Measurements from ENCODE around the gene NPBWR2.

DNA sequence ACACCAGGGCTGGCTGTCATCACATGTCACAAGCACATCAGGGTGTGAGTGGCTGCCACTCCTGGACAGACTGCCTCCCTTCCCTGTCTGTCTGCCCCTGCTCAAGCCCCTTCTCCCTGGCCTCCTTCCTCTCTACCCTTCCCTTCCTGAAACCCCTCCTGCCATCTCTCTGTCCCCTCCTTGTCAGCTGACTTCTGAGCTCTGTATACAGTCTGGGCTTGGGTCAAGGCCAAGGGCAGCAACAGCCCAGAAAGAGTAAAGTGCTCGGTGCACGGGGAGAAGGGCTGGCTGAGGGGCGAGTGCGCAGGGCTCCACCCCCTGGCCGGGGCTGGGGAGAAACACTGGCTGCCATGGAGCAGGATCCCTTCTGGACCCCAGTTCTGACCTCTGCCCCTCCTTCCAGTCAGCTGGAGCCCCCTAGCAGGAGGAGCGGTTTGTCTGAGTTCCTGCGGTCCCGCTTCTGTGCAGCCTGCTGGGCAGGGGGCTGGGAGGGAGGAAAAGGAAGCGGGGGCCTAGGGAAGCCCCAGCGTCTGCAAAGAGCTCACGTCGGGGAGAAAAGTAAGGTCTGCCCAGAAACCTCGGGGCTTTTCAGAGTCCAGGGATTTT lies 25.1 kb downstream of the NPBWR2 start:
- TF ChIP-seq EZH2 (IDR thresholded peaks at IDR 0.05; ENCODE audit: low read depth, unreplicated experiment) (no peak), POLR2AphosphoS5 (IDR thresholded peaks at IDR 0.05; ENCODE audit: low read depth) (no peak), EZH2phosphoT487 (IDR thresholded peaks at IDR 0.05; ENCODE audit: unreplicated experiment) (no peak), JUNB (IDR thresholded peaks at IDR 0.05; ENCODE audit: unreplicated experiment) (no peak), ZNF331 (CRISPR knock-in tag; IDR thresholded peaks at IDR 0.05; ENCODE audit: low read depth) (no peak), NANOG (IDR thresholded peaks at IDR 0.05; ENCODE audit: borderline replicate concordance) (no peak)
- TF ChIP-seq, protein P1, sequence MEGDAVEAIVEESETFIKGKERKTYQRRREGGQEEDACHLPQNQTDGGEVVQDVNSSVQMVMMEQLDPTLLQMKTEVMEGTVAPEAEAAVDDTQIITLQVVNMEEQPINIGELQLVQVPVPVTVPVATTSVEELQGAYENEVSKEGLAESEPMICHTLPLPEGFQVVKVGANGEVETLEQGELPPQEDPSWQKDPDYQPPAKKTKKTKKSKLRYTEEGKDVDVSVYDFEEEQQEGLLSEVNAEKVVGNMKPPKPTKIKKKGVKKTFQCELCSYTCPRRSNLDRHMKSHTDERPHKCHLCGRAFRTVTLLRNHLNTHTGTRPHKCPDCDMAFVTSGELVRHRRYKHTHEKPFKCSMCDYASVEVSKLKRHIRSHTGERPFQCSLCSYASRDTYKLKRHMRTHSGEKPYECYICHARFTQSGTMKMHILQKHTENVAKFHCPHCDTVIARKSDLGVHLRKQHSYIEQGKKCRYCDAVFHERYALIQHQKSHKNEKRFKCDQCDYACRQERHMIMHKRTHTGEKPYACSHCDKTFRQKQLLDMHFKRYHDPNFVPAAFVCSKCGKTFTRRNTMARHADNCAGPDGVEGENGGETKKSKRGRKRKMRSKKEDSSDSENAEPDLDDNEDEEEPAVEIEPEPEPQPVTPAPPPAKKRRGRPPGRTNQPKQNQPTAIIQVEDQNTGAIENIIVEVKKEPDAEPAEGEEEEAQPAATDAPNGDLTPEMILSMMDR (conservative IDR thresholded peaks at IDR 0.05; ENCODE audit: low read depth in 2 of 2): peak in 1 of 2 experiments; percentile 18; a peak in 1 of 4 replicates
- TF ChIP-seq, protein P2, sequence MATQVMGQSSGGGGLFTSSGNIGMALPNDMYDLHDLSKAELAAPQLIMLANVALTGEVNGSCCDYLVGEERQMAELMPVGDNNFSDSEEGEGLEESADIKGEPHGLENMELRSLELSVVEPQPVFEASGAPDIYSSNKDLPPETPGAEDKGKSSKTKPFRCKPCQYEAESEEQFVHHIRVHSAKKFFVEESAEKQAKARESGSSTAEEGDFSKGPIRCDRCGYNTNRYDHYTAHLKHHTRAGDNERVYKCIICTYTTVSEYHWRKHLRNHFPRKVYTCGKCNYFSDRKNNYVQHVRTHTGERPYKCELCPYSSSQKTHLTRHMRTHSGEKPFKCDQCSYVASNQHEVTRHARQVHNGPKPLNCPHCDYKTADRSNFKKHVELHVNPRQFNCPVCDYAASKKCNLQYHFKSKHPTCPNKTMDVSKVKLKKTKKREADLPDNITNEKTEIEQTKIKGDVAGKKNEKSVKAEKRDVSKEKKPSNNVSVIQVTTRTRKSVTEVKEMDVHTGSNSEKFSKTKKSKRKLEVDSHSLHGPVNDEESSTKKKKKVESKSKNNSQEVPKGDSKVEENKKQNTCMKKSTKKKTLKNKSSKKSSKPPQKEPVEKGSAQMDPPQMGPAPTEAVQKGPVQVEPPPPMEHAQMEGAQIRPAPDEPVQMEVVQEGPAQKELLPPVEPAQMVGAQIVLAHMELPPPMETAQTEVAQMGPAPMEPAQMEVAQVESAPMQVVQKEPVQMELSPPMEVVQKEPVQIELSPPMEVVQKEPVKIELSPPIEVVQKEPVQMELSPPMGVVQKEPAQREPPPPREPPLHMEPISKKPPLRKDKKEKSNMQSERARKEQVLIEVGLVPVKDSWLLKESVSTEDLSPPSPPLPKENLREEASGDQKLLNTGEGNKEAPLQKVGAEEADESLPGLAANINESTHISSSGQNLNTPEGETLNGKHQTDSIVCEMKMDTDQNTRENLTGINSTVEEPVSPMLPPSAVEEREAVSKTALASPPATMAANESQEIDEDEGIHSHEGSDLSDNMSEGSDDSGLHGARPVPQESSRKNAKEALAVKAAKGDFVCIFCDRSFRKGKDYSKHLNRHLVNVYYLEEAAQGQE (IDR thresholded peaks at IDR 0.05; ENCODE audit: unreplicated experiment): no peak
- TF ChIP-seq, protein P3, sequence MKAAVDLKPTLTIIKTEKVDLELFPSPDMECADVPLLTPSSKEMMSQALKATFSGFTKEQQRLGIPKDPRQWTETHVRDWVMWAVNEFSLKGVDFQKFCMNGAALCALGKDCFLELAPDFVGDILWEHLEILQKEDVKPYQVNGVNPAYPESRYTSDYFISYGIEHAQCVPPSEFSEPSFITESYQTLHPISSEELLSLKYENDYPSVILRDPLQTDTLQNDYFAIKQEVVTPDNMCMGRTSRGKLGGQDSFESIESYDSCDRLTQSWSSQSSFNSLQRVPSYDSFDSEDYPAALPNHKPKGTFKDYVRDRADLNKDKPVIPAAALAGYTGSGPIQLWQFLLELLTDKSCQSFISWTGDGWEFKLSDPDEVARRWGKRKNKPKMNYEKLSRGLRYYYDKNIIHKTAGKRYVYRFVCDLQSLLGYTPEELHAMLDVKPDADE (IDR thresholded peaks at IDR 0.05): no peak

Measured in GM23338 (cell line).